OCI-LY1 (cell line): ENCODE data around the gene C1QTNF6.

Source experiments
- H2AFZ ChIP-seq: fragments of 200-600 bp; sonication (generic), shearing (Covaris generic); 2 replicates; pipeline ENCODE4 v1.6.0; 2014; ENCODE audit warnings: antibody characterized with exemption, mild to moderate bottlenecking, low read length
- H3F3A ChIP-seq: fragments of 200-600 bp; sonication (generic), shearing (Covaris generic); 2 replicates; pipeline ENCODE4 v1.6.0; 2014; ENCODE audit warnings: mild to moderate bottlenecking, antibody characterized with exemption, low read length, moderate library complexity; ENCODE audit not compliant: insufficient read depth
- H3K27ac ChIP-seq: fragments of 200-600 bp; sonication (generic); 2 replicates; pipeline ENCODE4 v1.5.1; 2014; ENCODE audit warnings: low read length, mixed run types, mild to moderate bottlenecking, low read depth; ENCODE audit not compliant: poor library complexity, severe bottlenecking
- H3K27me3 ChIP-seq: fragments of 200-600 bp; sonication (generic); 2 replicates; pipeline ENCODE4 v1.6.0; 2014; ENCODE audit warnings: antibody characterized with exemption, mild to moderate bottlenecking, low read length, moderate library complexity; ENCODE audit not compliant: insufficient read depth
- H3K36me3 ChIP-seq: fragments of 200-600 bp; sonication (generic); 2 replicates; pipeline ENCODE4 v1.6.1; 2014; ENCODE audit warnings: mild to moderate bottlenecking, antibody characterized with exemption, low read length, moderate library complexity, mixed read lengths; ENCODE audit not compliant: insufficient read depth
- H3K4me1 ChIP-seq: fragments of 200-600 bp; sonication (generic); 2 replicates; pipeline ENCODE4 v1.5.1; 2014; ENCODE audit warnings: mild to moderate bottlenecking, low read length, moderate library complexity; ENCODE audit not compliant: insufficient read depth, severe bottlenecking
- H3K4me2 ChIP-seq: fragments of 200-600 bp; sonication (generic), shearing (Covaris generic); 2 replicates; pipeline ENCODE4 v1.6.1; 2014; ENCODE audit warnings: low read length
- H3K4me3 ChIP-seq: fragments of 200-600 bp; sonication (generic); 2 replicates; pipeline ENCODE4 v1.5.1; 2014; ENCODE audit warnings: low read length, low read depth, mild to moderate bottlenecking, mixed read lengths; ENCODE audit not compliant: poor library complexity, severe bottlenecking
- H3K79me2 ChIP-seq: fragments of 200-600 bp; shearing (Covaris generic); 2 replicates; pipeline ENCODE4 v1.6.1; 2016; ENCODE audit warnings: mixed run types, low read length, mixed read lengths; ENCODE audit not compliant: insufficient read depth
- H3K9ac ChIP-seq: fragments of 200-600 bp; sonication (generic), shearing (Covaris generic); 2 replicates; pipeline ENCODE4 v1.6.1; 2014; ENCODE audit warnings: mild to moderate bottlenecking, low read length, mixed read lengths
- H3K9me2 ChIP-seq: fragments of 200-600 bp; sonication (generic), shearing (Covaris generic); 2 replicates; pipeline ENCODE4 v1.6.1; 2014; ENCODE audit warnings: low read depth, mild to moderate bottlenecking, low read length, mixed read lengths
- H3K9me3 ChIP-seq: fragments of 200-600 bp; shearing (Covaris generic); 2 replicates; pipeline ENCODE4 v1.6.1; 2014; ENCODE audit warnings: low read length, mixed read lengths
- H4K20me1 ChIP-seq: fragments of 200-600 bp; sonication (generic), shearing (Covaris generic); 2 replicates; pipeline ENCODE4 v1.6.0; 2016; ENCODE audit warnings: mild to moderate bottlenecking, low read length; ENCODE audit not compliant: insufficient read depth
- EZH2 ChIP-seq: fragments of 200-600 bp; sonication (generic), shearing (Covaris generic); IDR thresholded peaks from 2 replicates; pipeline ENCODE4 v1.8.0; 2017; ENCODE audit warnings: borderline replicate concordance, mixed run types, mild to moderate bottlenecking, antibody characterized with exemption, low read length, moderate library complexity, mixed read lengths
- TF ChIP-seq, protein P1 (sequence below): fragments of 200-600 bp; sonication (generic), shearing (Covaris generic); IDR thresholded peaks from 2 replicates; pipeline ENCODE4 v1.5.1; 2017; ENCODE audit warnings: mild to moderate bottlenecking, antibody characterized with exemption, low read length, moderate library complexity, mixed read lengths

Gene C1QTNF6

DNA sequence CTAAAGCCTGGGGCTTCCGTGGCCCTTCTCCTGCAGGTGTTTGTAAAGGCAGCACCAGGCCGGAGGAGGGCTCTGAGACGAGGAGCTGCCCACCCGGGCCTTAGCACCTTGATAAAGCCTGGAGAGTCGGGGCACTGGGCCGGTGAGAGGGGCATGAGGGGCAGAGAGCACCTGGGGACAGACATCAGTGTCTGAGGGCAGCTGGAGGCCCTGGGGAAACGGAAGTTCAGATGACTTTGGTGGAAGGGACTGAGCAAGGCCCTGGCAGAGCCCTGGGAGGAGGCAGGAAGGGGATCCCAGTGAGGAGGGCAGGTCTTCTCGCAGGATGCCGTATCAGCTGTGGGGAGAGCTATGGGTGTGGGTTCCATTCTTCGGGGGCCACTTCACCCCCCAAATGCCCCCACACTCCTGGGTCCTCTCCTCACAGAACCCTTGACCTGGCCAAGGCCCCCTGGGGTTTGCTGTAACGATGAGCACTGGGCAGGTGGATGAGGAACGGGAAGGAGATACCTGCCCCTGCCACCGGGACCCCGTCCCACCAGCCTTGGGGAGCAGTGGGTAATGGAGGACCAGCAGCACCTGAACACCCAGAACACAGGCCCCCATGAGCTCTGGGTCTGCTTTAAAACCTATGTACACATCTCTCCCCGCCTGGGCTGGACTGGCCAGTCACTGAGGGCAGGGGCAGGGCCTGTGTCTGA is 7.4 kb downstream of the C1QTNF6 start:
- no peaks in the 10 kb centered on the region for H3K9me2 ChIP-seq
- no peak overlapping the region for H2AFZ ChIP-seq
- no peaks in the 10 kb centered on the region for H3F3A ChIP-seq
- no peak overlapping the region for H3K4me3 ChIP-seq
- peaks cover 6% of the 10 kb centered on the region for H3K4me1 ChIP-seq
- TF ChIP-seq EZH2 = no peak
- TF ChIP-seq, protein P1, sequence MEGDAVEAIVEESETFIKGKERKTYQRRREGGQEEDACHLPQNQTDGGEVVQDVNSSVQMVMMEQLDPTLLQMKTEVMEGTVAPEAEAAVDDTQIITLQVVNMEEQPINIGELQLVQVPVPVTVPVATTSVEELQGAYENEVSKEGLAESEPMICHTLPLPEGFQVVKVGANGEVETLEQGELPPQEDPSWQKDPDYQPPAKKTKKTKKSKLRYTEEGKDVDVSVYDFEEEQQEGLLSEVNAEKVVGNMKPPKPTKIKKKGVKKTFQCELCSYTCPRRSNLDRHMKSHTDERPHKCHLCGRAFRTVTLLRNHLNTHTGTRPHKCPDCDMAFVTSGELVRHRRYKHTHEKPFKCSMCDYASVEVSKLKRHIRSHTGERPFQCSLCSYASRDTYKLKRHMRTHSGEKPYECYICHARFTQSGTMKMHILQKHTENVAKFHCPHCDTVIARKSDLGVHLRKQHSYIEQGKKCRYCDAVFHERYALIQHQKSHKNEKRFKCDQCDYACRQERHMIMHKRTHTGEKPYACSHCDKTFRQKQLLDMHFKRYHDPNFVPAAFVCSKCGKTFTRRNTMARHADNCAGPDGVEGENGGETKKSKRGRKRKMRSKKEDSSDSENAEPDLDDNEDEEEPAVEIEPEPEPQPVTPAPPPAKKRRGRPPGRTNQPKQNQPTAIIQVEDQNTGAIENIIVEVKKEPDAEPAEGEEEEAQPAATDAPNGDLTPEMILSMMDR = no peak
- H3K27ac ChIP-seq = no peak overlapping the region
- no peaks in the 10 kb centered on the region for H4K20me1 ChIP-seq
- no peak overlapping the region for H3K9ac ChIP-seq
- peaks cover 19% of the 10 kb centered on the region; the same call in 1 of the 2 replicates for H3K27me3 ChIP-seq
- H3K4me2 ChIP-seq = no peak overlapping the region
- H3K9me3 ChIP-seq = no peaks in the 10 kb centered on the region
- no peaks in the 10 kb centered on the region for H3K79me2 ChIP-seq
- no peaks in the 10 kb centered on the region for H3K36me3 ChIP-seq

DNA sequence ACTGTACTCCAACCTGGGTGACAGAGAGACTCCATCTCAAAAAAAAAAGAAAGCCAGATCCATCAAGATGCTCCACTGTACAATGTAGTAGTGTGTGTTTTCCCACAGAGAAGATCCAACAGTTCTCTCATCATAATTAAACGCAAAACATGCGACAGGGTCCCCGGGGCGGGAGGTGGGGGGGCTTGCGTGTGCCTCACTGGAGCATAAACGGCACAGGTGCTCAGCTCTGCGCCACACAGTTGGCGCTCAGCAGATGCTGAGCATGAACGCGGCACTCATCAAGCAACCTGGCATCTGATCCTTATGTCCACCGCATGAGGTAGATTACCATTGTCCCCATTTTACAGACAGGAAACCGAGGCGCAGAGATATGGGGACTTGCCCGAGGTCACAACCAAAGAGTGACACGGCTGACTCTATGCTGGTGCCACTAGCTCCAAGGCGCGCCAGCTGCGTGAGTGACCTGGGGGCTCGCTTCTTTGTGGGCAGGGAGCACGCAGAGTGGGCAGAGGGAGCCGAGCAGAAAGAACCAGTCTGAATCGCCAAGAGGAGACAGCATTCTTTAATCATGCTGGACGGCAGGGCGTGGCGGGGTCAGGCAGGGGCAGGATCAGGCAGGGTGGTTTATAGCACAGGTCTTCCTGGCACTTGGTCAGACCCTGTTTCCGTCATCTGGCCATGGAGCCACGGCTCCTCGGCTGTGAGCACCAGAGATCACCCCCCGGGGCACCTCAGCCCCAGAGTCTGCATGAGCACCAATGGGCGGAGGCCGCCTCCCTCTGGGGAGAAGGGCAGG is 8.2 kb downstream of the C1QTNF6 start:
- Histone ChIP-seq H3K27me3 (peaks cover 22% of the 10 kb centered on the region; the same call in 1 of the 2 replicates), H2AFZ (no peak overlapping the region), H3K27ac (no peak overlapping the region), H3K79me2 (no peaks in the 10 kb centered on the region), H3K36me3 (no peaks in the 10 kb centered on the region), H3K4me1 (peaks cover 6% of the 10 kb centered on the region), H4K20me1 (no peaks in the 10 kb centered on the region), H3K4me3 (no peak overlapping the region), H3K4me2 (no peak overlapping the region), H3F3A (no peaks in the 10 kb centered on the region), H3K9ac (no peak overlapping the region), H3K9me2 (no peaks in the 10 kb centered on the region), H3K9me3 (no peaks in the 10 kb centered on the region)
- TF ChIP-seq EZH2 = no peak
- TF ChIP-seq, protein P1 = no peak

DNA sequence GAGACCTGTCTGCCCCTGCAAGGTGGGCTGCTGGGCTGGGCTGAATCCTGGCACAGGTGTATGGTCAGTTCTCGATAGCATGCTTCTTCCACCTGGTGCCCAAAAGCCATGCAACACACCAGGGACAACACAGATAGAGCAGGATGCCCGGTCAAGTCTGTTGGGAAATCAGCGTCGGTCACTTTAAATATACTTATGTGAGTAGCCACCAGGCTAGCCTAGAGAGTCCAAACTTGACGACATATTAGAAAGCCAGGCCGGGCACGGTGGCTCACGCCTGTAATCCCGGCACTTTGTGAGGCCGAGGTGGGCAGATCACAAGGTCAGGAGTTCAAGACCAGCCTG is 8.9 kb downstream of the C1QTNF6 start:
- Histone ChIP-seq H3K4me1 (peaks cover 6% of the 10 kb centered on the region), H3K9me2 (no peaks in the 10 kb centered on the region), H3K4me3 (no peak overlapping the region), H3K27ac (no peak overlapping the region), H3F3A (no peaks in the 10 kb centered on the region), H3K79me2 (no peaks in the 10 kb centered on the region), H3K9ac (no peak overlapping the region), H3K9me3 (no peaks in the 10 kb centered on the region), H3K4me2 (no peak overlapping the region), H3K36me3 (no peaks in the 10 kb centered on the region), H4K20me1 (no peaks in the 10 kb centered on the region), H2AFZ (no peak overlapping the region), H3K27me3 (peaks cover 25% of the 10 kb centered on the region)
- TF ChIP-seq, protein P1 = no peak
- TF ChIP-seq EZH2 = no peak
